Sigmoid colon (tissue), 3 donors: ENCODE data around the gene ZNF835.

Experiments
- POLR2A ChIP-seq, 2 donors: fragments of 450-650 bp; IDR thresholded peaks; one replicate each; pipeline ENCODE4 v1.6.1; 2016; ENCODE audit warnings: antibody characterized with exemption in 2 of 2, mild to moderate bottlenecking in 2 of 2, moderate library complexity in 2 of 2
- TF ChIP-seq, protein P1 (sequence below), 4 experiments: fragments of 450-650 bp in 3 of 4; fragments of 200-600 bp in 1 of 4; IDR thresholded peaks; one replicate each; pipeline ENCODE4 v1.5.1; 2016 to 2019; ENCODE audit warnings: antibody characterized with exemption in 4 of 4, mild to moderate bottlenecking in 3 of 4, moderate library complexity in 2 of 4

DNA sequence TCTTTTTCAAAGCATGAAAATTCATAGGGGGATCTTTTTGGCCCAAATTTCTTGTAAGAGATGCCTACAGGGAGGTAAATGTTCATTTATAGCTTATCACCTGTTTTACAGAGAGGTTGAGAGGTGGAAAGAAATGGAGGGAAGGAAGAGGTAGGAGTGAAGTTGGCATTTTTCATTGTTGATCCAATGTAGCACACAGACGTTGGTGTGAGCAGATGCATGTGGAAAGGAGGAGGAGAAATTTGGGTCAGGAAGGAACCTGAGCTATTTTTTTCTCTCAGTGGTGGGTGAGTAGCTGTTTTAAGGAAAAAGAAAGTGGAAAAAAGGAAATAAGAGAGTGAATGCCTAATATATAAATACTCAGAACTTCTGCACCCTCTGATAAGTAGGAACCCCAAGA is 38.5 kb downstream of the ZNF835 start:
- TF ChIP-seq, protein P1, sequence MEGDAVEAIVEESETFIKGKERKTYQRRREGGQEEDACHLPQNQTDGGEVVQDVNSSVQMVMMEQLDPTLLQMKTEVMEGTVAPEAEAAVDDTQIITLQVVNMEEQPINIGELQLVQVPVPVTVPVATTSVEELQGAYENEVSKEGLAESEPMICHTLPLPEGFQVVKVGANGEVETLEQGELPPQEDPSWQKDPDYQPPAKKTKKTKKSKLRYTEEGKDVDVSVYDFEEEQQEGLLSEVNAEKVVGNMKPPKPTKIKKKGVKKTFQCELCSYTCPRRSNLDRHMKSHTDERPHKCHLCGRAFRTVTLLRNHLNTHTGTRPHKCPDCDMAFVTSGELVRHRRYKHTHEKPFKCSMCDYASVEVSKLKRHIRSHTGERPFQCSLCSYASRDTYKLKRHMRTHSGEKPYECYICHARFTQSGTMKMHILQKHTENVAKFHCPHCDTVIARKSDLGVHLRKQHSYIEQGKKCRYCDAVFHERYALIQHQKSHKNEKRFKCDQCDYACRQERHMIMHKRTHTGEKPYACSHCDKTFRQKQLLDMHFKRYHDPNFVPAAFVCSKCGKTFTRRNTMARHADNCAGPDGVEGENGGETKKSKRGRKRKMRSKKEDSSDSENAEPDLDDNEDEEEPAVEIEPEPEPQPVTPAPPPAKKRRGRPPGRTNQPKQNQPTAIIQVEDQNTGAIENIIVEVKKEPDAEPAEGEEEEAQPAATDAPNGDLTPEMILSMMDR (IDR thresholded peaks at IDR 0.05): no peak
- TF ChIP-seq POLR2A (IDR thresholded peaks at IDR 0.05): no peak
